Fibroblast of lung (primary cell): ENCODE data around the gene FGD4.

Experiments
- CTCF ChIP-seq, 2 donors: IDR thresholded peaks in 1 of 2; conservative IDR thresholded peaks in 1 of 2; 1 replicate in 1 of 2; 2 replicates in 1 of 2; pipeline ENCODE4 v1.5.1; 2011 to 2012; ENCODE audit warnings: low read length in 2 of 2, control low read depth in 1 of 2, inconsistent platforms in 1 of 2, low read depth in 1 of 2, mild to moderate bottlenecking in 1 of 2
- EZH2 ChIP-seq: IDR thresholded peaks from 2 replicates; pipeline ENCODE4 v1.5.1; 2012; ENCODE audit warnings: low read length, control low read depth, mild to moderate bottlenecking; ENCODE audit errors: missing control alignments

GRCh38 chr12:32596030-32596429, 196.7 kb downstream of the FGD4 start:
- no peak for TF ChIP-seq CTCF (conservative IDR thresholded peaks at IDR 0.05 in 1 of 2, IDR thresholded peaks at IDR 0.05 in 1 of 2; ENCODE audit: low read depth in 1 of 2, low read length in 2 of 2)
- TF ChIP-seq EZH2, result no peak
